Embryonic facial prominence (tissue), 1 donor: Measurements from ENCODE around the gene USP17L18.
"Not testable (repeated sequence)": the region's sequence is repeated elsewhere in the genome, so short reads cannot be mapped to it uniquely, and the experiment has no call there.

Experiments
- DNase-seq: peaks from one replicate; pipeline ENCODE4 v3.0.0-alpha.2; 2016; ENCODE audit errors: extremely low spot score

Gene USP17L18, protein sequence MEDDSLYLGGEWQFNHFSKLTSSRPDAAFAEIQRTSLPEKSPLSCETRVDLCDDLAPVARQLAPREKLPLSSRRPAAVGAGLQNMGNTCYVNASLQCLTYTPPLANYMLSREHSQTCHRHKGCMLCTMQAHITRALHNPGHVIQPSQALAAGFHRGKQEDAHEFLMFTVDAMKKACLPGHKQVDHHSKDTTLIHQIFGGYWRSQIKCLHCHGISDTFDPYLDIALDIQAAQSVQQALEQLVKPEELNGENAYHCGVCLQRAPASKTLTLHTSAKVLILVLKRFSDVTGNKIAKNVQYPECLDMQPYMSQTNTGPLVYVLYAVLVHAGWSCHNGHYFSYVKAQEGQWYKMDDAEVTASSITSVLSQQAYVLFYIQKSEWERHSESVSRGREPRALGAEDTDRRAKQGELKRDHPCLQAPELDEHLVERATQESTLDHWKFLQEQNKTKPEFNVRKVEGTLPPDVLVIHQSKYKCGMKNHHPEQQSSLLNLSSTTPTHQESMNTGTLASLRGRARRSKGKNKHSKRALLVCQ

DNA sequence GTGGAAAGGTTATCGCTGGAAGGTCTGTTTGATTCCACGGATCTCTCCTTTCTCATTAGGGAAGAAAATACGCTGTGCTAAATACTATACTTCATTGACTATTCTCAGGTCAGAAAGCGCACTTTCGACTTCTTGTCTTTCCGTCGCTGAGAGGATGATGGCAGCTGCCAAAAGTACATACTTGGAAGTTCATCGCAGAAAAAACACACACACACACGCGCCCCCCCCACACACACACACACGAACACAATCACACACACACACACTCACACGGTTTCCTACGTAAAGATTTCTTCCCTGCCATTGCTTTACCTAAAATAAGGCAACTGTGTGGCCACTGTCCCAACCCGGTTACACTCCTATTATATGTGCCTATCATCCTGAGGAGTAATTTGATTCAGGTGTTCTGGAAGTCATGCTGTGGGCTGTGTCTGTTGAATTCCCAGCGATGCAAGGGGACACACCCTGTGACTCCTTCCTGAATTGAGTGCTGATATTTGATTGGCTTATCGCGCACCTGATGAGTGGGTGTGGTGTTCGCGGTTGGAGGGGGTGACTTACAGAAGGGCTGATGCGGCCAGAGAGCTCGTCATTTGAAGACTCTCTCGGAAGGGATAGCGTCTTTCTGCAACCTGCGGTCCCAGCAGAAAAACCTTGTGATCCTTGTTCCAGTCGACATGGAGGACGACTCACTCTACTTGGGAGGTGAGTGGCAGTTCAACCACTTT, at the start of gene USP17L18:
Gene USP17L18, plus strand, starts transcription at position 678 of the 728 bp plus-strand sequence. Its CDS starts 0 bp downstream, at position 678.
- DNase-seq = not testable (repeated sequence)

DNA sequence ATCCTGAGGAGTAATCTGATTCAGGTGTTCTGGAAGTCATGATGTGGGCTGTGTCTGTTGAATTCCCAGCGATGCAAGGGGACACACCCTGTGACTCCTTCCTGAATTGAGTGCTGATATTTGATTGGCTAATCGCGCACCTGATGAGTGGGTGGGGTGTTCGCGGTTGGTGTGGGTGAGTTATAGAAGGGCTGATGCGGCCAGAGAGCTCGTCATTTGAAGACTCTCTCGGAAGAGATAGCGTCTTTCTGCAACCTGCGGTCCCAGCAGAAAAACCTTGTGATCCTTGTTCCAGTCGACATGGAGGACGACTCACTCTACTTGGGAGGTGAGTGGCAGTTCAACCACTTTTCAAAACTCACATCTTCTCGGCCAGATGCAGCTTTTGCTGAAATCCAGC, 38.1 kb upstream of the USP17L18 start, which contains the start of gene USP17L10:
Gene USP17L10, plus strand, starts transcription at position 301 of the 400 bp plus-strand sequence. Its CDS starts 0 bp downstream, at position 301.
- DNase-seq = not testable (repeated sequence)

DNA sequence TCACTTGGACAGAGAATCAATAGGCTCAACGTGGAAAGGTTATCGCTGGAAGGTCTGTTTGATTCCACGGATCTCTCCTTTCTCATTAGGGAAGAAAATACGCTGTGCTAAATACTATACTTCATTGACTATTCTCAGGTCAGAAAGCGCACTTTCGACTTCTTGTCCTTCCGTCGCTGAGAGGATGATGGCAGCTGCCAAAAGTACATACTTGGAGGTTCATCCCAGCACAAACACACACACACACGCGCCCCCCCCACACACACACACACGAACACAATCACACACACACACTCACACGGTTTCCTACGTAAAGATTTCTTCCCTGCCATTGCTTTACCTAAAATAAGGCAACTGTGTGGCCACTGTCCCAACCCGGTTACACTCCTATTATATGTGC, 33.7 kb upstream of the USP17L18 start:
- not testable (repeated sequence) for DNase-seq

DNA sequence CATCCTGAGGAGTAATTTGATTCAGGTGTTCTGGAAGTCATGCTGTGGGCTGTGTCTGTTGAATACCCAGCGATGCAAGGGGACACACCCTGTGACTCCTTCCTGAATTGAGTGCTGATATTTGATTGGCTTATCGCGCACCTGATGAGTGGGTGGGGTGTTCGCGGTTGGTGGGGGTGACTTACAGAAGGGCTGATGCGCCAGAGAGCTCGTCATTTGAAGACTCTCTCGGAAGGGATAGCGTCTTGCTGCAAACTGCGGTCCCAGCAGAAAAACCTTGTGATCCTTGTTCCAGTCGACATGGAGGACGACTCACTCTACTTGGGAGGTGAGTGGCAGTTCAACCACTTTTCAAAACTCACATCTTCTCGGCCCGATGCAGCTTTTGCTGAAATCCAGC, 33.3 kb upstream of the USP17L18 start, which contains the start of gene USP17L11:
Gene USP17L11, plus strand, starts transcription at position 301 of the 400 bp plus-strand sequence. Its CDS starts 0 bp downstream, at position 301.
- not testable (repeated sequence) for DNase-seq

DNA sequence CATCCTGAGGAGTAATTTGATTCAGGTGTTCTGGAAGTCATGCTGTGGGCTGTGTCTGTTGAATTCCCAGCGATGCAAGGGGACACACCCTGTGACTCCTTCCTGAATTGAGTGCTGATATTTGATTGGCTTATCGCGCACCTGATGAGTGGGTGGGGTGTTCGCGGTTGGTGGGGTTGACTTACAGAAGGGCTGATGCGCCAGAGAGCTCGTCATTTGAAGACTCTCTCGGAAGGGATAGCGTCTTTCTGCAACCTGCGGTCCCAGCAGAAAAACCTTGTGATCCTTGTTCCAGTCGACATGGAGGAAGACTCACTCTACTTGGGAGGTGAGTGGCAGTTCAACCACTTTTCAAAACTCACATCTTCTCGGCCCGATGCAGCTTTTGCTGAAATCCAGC, 28.6 kb upstream of the USP17L18 start, which contains the start of gene USP17L12:
Gene USP17L12, plus strand, starts transcription at position 301 of the 400 bp plus-strand sequence. Its CDS starts 0 bp downstream, at position 301.
- DNase-seq = not testable (repeated sequence)

DNA sequence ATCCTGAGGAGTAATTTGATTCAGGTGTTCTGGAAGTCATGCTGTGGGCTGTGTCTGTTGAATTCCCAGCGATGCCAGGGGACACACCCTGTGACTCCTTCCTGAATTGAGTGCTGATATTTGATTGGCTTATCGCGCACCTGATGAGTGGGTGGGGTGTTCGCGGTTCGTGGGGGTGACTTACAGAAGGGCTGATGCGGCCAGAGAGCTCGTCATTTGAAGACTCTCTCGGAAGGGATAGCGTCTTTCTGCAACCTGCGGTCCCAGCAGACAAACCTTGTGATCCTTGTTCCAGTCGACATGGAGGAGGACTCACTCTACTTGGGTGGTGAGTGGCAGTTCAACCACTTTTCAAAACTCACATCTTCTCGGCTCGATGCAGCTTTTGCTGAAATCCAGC, 23.8 kb upstream of the USP17L18 start, which contains the start of gene USP17L13:
Gene USP17L13, plus strand, starts transcription at position 301 of the 400 bp plus-strand sequence. Its CDS starts 0 bp downstream, at position 301.
- not testable (repeated sequence) for DNase-seq

DNA sequence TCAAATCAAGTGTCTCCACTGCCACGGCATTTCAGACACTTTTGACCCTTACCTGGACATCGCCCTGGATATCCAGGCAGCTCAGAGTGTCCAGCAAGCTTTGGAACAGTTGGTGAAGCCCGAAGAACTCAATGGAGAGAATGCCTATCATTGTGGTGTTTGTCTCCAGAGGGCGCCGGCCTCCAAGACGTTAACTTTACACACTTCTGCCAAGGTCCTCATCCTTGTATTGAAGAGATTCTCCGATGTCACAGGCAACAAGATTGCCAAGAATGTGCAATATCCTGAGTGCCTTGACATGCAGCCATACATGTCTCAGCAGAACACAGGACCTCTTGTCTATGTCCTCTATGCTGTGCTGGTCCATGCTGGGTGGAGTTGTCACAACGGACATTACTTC, 18.2 kb upstream of the USP17L18 start:
- DNase-seq = not testable (repeated sequence)

DNA sequence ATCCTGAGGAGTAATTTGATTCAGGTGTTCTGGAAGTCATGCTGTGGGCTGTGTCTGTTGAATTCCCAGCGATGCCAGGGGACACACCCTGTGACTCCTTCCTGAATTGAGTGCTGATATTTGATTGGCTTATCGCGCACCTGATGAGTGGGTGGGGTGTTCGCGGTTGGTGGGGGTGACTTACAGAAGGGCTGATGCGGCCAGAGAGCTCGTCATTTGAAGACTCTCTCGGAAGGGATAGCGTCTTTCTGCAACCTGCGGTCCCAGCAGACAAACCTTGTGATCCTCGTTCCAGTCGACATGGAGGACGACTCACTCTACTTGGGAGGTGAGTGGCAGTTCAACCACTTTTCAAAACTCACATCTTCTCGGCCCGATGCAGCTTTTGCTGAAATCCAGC, 14.3 kb upstream of the USP17L18 start, which contains the start of gene USP17L15:
Gene USP17L15, plus strand, starts transcription at position 301 of the 400 bp plus-strand sequence. Its CDS starts 0 bp downstream, at position 301.
- DNase-seq = not testable (repeated sequence)

DNA sequence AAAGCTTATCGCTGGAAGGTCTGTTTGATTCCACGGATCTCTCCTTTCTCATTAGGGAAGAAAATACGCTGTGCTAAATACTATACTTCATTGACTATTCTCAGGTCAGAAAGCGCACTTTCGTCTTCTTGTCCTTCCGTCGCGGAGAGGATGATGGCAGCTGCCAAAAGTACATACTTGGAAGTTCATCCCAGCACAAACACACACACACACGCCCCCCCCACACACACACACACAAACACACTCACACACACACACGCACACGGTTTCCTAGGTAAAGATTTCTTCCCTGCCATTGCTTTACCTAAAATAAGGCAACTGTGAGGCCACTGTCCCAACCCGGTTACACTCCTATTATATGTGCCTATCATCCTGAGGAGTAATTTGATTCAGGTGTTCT, 10.0 kb upstream of the USP17L18 start:
- not testable (repeated sequence) for DNase-seq

DNA sequence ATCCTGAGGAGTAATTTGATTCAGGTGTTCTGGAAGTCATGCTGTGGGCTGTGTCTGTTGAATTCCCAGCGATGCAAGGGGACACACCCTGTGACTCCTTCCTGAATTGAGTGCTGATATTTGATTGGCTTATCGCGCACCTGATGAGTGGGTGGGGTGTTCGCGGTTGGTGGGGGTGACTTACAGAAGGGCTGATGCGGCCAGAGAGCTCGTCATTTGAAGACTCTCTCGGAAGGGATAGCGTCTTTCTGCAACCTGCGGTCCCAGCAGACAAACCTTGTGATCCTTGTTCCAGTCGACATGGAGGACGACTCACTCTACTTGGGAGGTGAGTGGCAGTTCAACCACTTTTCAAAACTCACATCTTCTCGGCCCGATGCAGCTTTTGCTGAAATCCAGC, 4.9 kb upstream of the USP17L18 start, which contains the start of gene USP17L17:
Gene USP17L17, plus strand, starts transcription at position 301 of the 400 bp plus-strand sequence. Its CDS starts 0 bp downstream, at position 301.
- DNase-seq = not testable (repeated sequence)

DNA sequence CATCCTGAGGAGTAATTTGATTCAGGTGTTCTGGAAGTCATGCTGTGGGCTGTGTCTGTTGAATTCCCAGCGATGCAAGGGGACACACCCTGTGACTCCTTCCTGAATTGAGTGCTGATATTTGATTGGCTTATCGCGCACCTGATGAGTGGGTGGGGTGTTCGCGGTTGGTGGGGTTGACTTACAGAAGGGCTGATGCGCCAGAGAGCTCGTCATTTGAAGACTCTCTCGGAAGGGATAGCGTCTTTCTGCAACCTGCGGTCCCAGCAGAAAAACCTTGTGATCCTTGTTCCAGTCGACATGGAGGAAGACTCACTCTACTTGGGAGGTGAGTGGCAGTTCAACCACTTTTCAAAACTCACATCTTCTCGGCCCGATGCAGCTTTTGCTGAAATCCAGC, 4.6 kb downstream of the USP17L18 start, which contains the start of gene USP17L19:
Gene USP17L19, plus strand, starts transcription at position 301 of the 400 bp plus-strand sequence. Its CDS starts 0 bp downstream, at position 301.
- DNase-seq = not testable (repeated sequence)

DNA sequence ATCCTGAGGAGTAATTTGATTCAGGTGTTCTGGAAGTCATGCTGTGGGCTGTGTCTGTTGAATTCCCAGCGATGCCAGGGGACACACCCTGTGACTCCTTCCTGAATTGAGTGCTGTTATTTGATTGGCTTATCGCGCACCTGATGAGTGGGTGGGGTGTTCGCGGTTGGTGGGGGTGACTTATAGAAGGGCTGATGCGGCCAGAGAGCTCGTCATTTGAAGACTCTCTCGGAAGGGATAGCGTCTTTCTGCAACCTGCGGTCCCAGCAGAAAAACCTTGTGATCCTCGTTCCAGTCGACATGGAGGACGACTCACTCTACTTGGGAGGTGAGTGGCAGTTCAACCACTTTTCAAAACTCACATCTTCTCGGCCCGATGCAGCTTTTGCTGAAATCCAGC, 9.4 kb downstream of the USP17L18 start, which contains the start of gene USP17L20:
Gene USP17L20, plus strand, starts transcription at position 301 of the 400 bp plus-strand sequence. Its CDS starts 0 bp downstream, at position 301.
- DNase-seq = not testable (repeated sequence)

DNA sequence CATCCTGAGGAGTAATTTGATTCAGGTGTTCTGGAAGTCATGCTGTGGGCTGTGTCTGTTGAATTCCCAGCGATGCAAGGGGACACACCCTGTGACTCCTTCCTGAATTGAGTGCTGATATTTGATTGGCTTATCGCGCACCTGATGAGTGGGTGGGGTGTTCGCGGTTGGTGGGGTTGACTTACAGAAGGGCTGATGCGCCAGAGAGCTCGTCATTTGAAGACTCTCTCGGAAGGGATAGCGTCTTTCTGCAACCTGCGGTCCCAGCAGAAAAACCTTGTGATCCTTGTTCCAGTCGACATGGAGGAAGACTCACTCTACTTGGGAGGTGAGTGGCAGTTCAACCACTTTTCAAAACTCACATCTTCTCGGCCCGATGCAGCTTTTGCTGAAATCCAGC, 14.1 kb downstream of the USP17L18 start, which contains the start of gene USP17L21:
Gene USP17L21, plus strand, starts transcription at position 301 of the 400 bp plus-strand sequence. Its CDS starts 0 bp downstream, at position 301.
- not testable (repeated sequence) for DNase-seq

DNA sequence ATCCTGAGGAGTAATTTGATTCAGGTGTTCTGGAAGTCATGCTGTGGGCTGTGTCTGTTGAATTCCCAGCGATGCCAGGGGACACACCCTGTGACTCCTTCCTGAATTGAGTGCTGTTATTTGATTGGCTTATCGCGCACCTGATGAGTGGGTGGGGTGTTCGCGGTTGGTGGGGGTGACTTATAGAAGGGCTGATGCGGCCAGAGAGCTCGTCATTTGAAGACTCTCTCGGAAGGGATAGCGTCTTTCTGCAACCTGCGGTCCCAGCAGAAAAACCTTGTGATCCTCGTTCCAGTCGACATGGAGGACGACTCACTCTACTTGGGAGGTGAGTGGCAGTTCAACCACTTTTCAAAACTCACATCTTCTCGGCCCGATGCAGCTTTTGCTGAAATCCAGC, 18.9 kb downstream of the USP17L18 start, which contains the start of gene USP17L22:
Gene USP17L22, plus strand, starts transcription at position 301 of the 400 bp plus-strand sequence. Its CDS starts 0 bp downstream, at position 301.
- not testable (repeated sequence) for DNase-seq

DNA sequence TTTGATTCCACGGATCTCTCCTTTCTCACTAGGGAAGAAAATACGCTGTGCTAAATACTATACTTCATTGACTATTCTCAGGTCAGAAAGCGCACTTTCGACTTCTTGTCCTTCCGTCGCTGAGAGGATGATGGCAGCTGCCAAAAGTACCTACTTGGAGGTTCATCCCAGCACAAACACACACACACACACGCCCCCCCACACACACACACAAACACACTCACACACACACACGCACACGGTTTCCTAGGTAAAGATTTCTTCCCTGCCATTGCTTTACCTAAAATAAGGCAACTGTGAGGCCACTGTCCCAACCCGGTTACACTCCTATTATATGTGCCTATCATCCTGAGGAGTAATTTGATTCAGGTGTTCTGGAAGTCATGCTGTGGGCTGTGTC, 23.3 kb downstream of the USP17L18 start:
- not testable (repeated sequence) for DNase-seq
